Large intestine (tissue), 3 donors: Measurements from ENCODE around the gene MRPL52. TPM values are rescaled to one million over a fixed set of nuclear protein-coding genes. Genes with fewer than 3 reads are reported as not detected.
"Not testable (repeated sequence)": the region's sequence is repeated elsewhere in the genome, so short reads cannot be mapped to it uniquely, and the experiment has no call there.

ENCODE experiments used
- DNase-seq, 2 donors: peaks; one replicate each; pipeline versions ENCODE4 v3.0.0 to v3.0.0-alpha.2; 2013
- H3K27ac ChIP-seq: one replicate; pipeline ENCODE4 v1.5.1; 2013; ENCODE audit warnings: low read length
- H3K27me3 ChIP-seq: 2 replicates; pipeline ENCODE4 v1.6.1; 2013; ENCODE audit warnings: low read length; ENCODE audit not compliant: control insufficient read depth, insufficient read depth
- H3K36me3 ChIP-seq: 2 replicates; pipeline ENCODE4 v1.6.1; 2013; ENCODE audit warnings: low read length; ENCODE audit not compliant: control insufficient read depth, insufficient read depth
- H3K4me1 ChIP-seq: one replicate; pipeline ENCODE4 v1.6.1; 2013; ENCODE audit warnings: low read length; ENCODE audit not compliant: control insufficient read depth, insufficient read depth
- H3K4me3 ChIP-seq: one replicate; pipeline ENCODE4 v1.5.1; 2013; ENCODE audit warnings: low read length
- H3K9me3 ChIP-seq: one replicate; pipeline ENCODE4 v1.6.1; 2013; ENCODE audit warnings: mild to moderate bottlenecking, low read depth, low read length, moderate library complexity; ENCODE audit not compliant: control insufficient read depth
- WGBS: methylation state at CpG from one replicate; pipeline ENCODE4 v1.1.5; 2013; ENCODE audit warnings: low lambda C conversion rate; ENCODE audit not compliant: insufficient coverage; 5-methylcytosine and 5-hydroxymethylcytosine counted together
- polyA plus RNA-seq: library from polyadenylated mRNA; unstranded; fragments of 120-200 nt; gene quantifications from one replicate; pipeline ENCODE4 v1.2.1, GENCODE V29; 2013

MRPL52 gene
- polyA plus RNA-seq, 1 donor, result 115 TPM

DNA sequence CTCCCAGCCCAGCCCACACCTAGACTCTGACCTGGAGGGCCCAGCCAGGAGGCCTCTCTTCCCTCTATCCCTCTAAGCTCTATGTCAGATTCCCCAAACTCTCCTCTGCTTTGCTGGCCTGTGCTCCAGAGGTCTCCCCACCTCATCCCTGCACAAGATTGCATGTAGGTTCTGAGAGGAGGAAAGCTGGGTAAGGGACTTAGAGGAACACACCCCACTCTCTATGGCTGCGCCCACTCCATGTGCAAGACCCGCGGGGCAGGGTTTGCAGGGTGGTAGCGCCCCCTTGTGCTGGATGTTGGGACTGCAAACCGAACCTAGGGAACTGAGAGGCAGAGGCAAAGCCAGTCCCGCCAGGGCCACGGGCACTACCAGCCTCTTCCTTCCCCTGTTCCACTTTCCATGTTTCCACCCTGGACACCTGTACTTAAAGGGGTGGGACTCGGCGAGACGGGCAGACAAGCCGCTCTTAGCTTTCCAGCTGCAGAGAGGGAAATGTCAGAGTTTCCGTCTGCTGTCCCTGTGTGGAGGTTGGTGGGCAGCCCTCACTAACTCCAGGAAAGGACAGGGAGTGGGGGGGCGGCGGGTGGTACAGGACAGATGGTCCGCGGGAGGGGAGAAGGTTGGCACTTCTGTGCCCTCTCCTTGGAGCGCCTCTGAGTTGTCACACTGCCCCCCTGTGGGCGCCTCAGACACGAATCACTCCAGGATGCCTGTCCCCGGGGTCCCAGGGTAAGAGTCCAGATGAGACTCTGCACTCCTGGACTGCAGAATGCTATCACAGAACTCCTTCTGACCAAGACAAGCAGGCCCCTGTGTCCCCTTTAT lies 23.5 kb downstream of the MRPL52 start:
- no CpG with 5 or more reads among the region's 20 CpGs for WGBS
- peak overlapping the region; percentile 48 for H3K4me3 ChIP-seq
- peaks cover 47% of the 10 kb centered on the region for H3K4me1 ChIP-seq
- DNase-seq, result peak; percentile 91 to 97
- H3K36me3 ChIP-seq, result no peaks in the 10 kb centered on the region
- peak overlapping the region; percentile 92 for H3K27ac ChIP-seq
- peaks cover 2% of the 10 kb centered on the region for H3K9me3 ChIP-seq
- H3K27me3 ChIP-seq, result no peaks in the 10 kb centered on the region

DNA sequence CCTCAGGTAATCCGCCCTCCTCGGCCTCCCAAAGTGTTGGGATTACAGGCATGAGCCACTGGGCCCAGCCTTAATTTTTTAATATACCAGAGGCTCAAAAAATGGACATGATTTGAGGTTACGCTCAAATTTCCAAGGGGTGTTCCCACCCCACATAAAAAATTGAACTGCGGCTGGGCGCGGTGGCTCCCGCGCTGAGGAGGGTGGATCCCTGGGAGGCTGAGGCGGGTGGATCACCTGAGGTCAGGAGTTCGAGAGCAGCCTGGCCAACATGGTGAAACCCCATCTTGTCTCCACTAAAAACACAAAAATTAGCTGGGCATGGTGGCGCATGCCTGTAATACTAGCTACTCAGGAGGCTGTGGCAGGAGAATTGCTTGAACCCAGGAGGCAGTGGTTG lies 24.6 kb downstream of the MRPL52 start:
- WGBS, result no CpG with 5 or more reads among the region's 11 CpGs
- not testable (repeated sequence) for H3K36me3 ChIP-seq, H3K27me3 ChIP-seq, DNase-seq, H3K9me3 ChIP-seq, H3K4me3 ChIP-seq
- Histone ChIP-seq H3K4me1 (peaks cover 44% of the 10 kb centered on the region), H3K27ac (peak overlapping the region; percentile 86)

DNA sequence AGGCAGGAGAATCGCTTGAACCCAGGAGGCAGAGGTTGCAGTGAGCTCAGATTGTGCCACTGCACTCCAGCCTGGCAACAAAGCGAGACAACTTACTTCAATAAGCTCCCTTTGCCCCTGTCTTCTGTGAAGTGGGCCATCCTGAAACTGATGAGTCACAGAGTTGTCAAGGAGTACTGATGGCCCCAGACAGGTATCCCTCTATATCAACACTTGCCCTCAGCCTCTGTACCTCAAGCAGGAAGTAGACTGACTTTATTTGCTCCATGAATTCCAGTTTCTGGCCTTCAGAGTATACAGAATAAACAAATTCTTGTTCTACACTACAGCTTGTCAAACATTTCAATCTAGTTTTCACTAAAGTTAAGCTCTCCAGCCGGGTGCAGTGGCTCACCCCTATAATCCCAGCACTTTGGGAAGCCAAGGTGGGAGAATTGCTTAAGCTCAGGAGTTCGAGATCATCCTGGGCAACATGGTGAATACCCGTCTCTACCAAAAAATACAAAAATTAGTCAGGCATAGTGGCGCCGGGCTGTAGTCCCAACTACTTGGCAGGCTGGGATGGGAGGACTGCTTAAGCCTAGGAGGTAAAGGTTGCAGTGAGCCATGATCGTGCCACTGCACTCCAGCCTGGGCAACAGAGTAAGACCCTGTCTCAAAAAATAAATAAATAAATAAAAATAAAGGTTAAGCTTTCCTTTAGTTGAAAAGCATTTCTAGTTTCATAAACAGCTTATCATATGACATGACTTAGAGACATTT lies 25.5 kb downstream of the MRPL52 start:
- peak overlapping the region; percentile 86 for H3K27ac ChIP-seq
- no peaks in the 10 kb centered on the region for H3K36me3 ChIP-seq
- peaks cover 2% of the 10 kb centered on the region for H3K9me3 ChIP-seq
- no peaks in the 10 kb centered on the region for H3K27me3 ChIP-seq
- WGBS, result no CpG with 5 or more reads among the region's 8 CpGs
- DNase-seq, result peak; percentile 75 to 84
- no peak overlapping the region for H3K4me3 ChIP-seq
- H3K4me1 ChIP-seq, result peaks cover 39% of the 10 kb centered on the region

DNA sequence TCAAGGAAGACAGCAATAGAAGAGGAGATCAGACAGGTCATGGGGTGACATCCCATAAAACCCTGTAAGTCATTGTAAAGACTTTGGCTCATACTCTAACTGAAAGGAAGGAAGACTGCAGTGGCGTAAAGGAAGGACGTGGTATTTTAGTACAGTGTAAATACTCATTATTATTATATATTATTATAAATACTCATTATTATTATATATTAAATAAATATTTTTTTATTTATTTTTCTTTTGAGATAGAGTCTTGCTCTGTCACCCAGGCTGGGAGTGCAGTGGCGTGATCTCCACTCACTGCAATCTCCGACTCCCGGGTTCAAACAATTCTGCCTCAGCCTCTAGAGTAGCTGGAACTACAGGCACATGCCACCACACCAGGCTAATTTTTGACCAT lies 26.7 kb downstream of the MRPL52 start:
- peaks cover 2% of the 10 kb centered on the region for H3K9me3 ChIP-seq
- no CpG with 5 or more reads among the region's 5 CpGs for WGBS
- H3K27ac ChIP-seq, result no peak overlapping the region
- H3K4me3 ChIP-seq, result no peak overlapping the region
- no peaks in the 10 kb centered on the region for H3K36me3 ChIP-seq
- H3K4me1 ChIP-seq, result peaks cover 29% of the 10 kb centered on the region
- no peaks in the 10 kb centered on the region for H3K27me3 ChIP-seq
- no peak for DNase-seq

DNA sequence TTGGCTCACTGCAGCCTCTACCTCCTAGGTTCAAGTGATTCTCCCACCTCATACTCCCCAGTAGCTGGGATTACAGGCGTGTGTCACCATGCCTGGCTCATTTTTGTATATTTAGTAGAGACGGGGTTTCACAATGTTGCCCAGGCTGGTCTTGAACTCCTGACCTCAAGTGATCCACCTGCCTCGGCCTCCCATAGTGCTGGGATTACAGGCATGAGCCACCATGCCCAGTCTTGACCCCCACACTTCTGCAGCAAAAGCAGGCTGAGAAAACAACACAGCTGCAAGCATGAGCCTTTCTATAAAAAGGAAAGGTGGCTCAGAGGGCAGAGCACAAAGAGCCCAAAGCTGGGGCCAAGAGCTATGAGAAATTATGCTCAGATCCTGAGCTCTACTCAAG lies 30.7 kb downstream of the MRPL52 start:
- not testable (repeated sequence) for H3K4me3 ChIP-seq, H3K9me3 ChIP-seq, DNase-seq, H3K27me3 ChIP-seq, H3K27ac ChIP-seq, H3K4me1 ChIP-seq, H3K36me3 ChIP-seq
- no CpG with 5 or more reads among the region's 3 CpGs for WGBS

DNA sequence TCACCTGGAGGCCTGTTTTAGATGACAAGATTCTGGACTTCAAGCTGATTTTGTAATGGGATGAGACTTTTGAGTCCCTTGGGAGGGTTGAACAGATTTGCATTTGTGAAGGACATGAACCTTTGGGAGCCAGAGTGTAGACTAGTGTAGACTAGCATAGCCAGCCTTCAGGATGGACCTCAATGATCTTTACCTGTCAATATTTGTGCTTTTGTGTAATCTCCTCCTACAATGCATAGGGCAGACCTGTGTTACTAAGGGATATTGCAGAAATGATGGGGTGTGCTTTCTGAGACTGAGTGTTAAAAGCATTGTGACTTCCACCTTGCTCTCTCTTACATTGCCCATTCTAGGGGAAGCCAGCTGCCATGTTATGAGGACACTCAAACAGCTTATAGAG lies 32.0 kb downstream of the MRPL52 start:
- Histone ChIP-seq H3K9me3 (peaks cover 2% of the 10 kb centered on the region), H3K27ac (no peak overlapping the region), H3K4me1 (no peaks in the 10 kb centered on the region), H3K36me3 (no peaks in the 10 kb centered on the region), H3K27me3 (no peaks in the 10 kb centered on the region), H3K4me3 (no peak overlapping the region)
- no peak for DNase-seq

DNA sequence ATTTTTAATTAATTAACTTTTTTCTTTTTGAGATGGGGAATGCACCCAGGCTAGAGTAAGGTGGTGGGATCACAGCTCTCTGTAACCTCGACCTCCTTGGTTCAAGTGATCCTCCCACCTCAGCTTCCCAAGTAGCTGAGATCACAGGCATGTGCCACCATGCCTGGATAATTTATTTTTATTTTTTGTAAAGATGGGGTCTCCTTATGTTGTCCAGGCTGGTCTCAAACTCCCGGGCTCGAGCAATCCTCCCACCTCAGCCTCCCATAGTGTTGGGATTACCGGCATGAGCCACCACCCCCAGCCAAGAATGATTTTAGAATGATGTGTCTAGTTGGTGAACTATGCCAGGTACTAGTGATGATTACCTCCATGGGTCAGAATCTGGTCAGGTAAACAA lies 35.3 kb downstream of the MRPL52 start:
- no peaks in the 10 kb centered on the region for H3K36me3 ChIP-seq
- H3K4me1 ChIP-seq, result no peaks in the 10 kb centered on the region
- WGBS, result no CpG with 5 or more reads among the region's 4 CpGs
- no peak overlapping the region for H3K27ac ChIP-seq
- no peaks in the 10 kb centered on the region for H3K27me3 ChIP-seq
- no peak for DNase-seq
- no peaks in the 10 kb centered on the region for H3K9me3 ChIP-seq
- no peak overlapping the region for H3K4me3 ChIP-seq

DNA sequence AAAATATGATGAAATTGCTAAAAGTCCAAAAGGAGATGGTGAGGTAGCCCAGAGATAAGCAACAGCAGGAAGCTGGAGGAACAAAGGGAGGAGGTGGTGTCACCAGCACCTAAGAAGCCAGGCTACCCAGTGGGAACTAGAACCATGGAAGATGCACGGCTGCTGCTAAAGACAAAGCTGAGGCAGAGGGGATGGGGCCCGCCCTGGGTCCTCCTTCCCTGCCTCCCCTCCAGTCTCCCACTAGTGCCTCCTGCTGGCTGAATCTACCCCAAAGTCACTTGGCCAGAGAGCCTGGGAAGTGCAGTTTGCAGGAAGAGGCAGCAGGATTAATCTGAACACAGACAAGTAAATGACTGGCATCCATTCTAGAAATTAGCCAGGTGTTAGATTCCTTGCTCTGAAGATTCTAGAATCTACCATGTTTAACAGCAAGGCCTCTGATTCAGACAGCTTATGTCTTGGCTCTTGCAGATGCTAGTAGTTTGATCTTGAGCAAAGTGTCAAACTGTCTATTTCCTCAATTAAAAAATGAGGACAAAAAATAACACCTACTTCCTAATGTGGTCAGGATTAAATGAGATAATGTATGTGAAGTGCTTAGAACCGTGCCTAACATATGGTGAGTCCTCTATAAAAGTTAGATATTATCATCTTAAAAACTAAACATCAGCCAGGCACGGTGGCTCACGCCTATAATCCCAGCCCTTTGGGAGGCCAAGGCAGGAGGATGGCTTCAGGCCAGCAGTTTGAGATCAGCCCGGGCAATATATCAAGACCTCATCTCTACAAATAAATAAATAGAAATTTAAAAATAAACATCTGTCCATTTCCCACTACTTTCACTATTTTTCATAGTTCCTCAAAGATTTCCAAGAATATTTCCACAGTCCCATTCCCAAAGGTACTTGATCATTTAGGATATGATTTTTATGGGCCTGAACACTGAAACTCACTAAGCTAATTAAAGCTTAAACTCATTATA lies 36.0 kb downstream of the MRPL52 start:
- DNase-seq, result no peak
- H3K36me3 ChIP-seq, result no peaks in the 10 kb centered on the region
- no CpG with 5 or more reads among the region's 6 CpGs for WGBS
- no peak overlapping the region for H3K27ac ChIP-seq
- H3K4me1 ChIP-seq, result peaks cover 5% of the 10 kb centered on the region
- no peak overlapping the region for H3K4me3 ChIP-seq
- no peaks in the 10 kb centered on the region for H3K27me3 ChIP-seq
- no peaks in the 10 kb centered on the region for H3K9me3 ChIP-seq

DNA sequence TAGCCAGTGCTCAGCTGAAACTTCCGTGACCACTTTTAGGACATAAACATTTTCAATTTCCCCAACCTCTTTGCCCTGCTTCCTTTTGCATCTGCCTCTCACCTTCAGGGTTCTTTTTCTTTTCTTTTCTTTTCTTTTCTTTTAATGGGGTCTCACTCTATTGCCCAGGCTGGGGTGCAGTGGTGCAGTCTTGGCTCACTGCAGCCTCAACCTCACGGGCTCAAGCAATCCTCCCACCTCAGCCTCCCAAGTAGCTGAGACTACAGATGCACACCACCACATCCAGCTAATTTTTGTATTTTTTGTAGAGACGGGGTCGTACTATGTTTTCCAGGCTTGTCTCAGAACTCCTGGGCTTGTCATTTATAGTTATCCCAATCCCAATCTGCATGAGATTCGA lies 37.2 kb downstream of the MRPL52 start:
- peaks cover 7% of the 10 kb centered on the region for H3K4me1 ChIP-seq
- no peaks in the 10 kb centered on the region for H3K9me3 ChIP-seq
- no peaks in the 10 kb centered on the region for H3K27me3 ChIP-seq
- H3K36me3 ChIP-seq, result no peaks in the 10 kb centered on the region
- H3K27ac ChIP-seq, result no peak overlapping the region
- no peak for DNase-seq
- H3K4me3 ChIP-seq, result no peak overlapping the region
- WGBS, result 100% methylated on average over 1 of the region's 5 CpGs

DNA sequence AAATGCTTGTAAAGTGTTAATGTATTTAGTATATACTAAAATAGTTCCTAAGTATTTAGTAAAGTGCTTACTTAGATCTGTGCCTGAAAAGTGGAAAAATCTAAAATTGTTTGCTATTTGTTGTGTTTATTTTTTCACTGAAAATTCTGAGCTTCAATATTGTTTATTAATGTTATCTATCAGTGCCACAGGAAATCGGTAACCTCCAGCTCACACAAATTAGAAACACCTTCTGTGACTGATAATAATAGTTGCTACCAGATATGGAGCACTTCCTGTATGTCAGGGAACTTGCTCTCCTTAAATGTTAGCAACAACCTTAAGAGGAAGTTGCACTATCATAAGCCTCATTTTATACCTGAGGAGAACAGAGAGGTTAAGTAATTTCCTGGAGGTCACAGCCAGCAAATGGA lies 41.1 kb downstream of the MRPL52 start:
- H3K9me3 ChIP-seq, result no peaks in the 10 kb centered on the region
- H3K4me3 ChIP-seq, result peak overlapping the region; percentile 98
- peaks cover 25% of the 10 kb centered on the region for H3K36me3 ChIP-seq
- no peak for DNase-seq
- H3K27ac ChIP-seq, result peak overlapping the region; percentile 92
- no CpG with 5 or more reads among the region's 1 CpG for WGBS
- peaks cover 13% of the 10 kb centered on the region for H3K4me1 ChIP-seq
- H3K27me3 ChIP-seq, result no peaks in the 10 kb centered on the region
